GM13976 (cell line): ENCODE data around the gene HACD2.

Experiments
- DNase-seq: peaks from one replicate; pipeline ENCODE4 v3.0.0; 2012; ENCODE audit warnings: low spot score
- CTCF ChIP-seq: IDR thresholded peaks from 2 replicates; pipeline ENCODE4 v1.5.1; 2012; ENCODE audit warnings: borderline replicate concordance, mild to moderate bottlenecking; ENCODE audit not compliant: insufficient read depth; ENCODE audit errors: extremely low read depth, missing control alignments, control extremely low read depth
- in situ Hi-C: fragments of 300-500 bp; cut with MboI; formaldehyde crosslinking; loops from one replicate; pipeline ENCODE4 v1.12.0; 2022; ENCODE audit warnings: low sequenced_read_pairs, mixed read lengths, inconsistent platforms; ENCODE audit not compliant: unreplicated experiment

HACD2 gene

GRCh38 chr3:123543950-123544349, 40.9 kb downstream of the HACD2 start:
- DNase-seq = no peak
- no peak for TF ChIP-seq CTCF
- in situ Hi-C loops = no loop called here

- in situ Hi-C loops = no loop called here
- peak; percentile 36 for DNase-seq
- no peak for TF ChIP-seq CTCF
Observed at GRCh38 chr3:123540285-123540684, 44.6 kb downstream of the HACD2 start.

- in situ Hi-C loops = no loop called here
- no peak for TF ChIP-seq CTCF
- DNase-seq = peak; percentile 38
Observed at GRCh38 chr3:123536153-123536895, 48.5 kb downstream of the HACD2 start.

- no peak for DNase-seq
- no peak for TF ChIP-seq CTCF
- in situ Hi-C loops = no loop called here
Observed at GRCh38 chr3:123535580-123535979, 49.3 kb downstream of the HACD2 start.

- in situ Hi-C loops = no loop called here
- no peak for TF ChIP-seq CTCF
- no peak for DNase-seq
Observed at GRCh38 chr3:123534264-123534663, 50.6 kb downstream of the HACD2 start.

- no peak for TF ChIP-seq CTCF
Observed at GRCh38 chr3:123533554-123534159, 51.2 kb downstream of the HACD2 start.

More at GRCh38 chr3:123533554-123534159, 51.2 kb downstream of the HACD2 start:
- no peak for DNase-seq
- in situ Hi-C loops = no loop called here
